ENCODE results near the gene SGSM1. TPM values are rescaled to one million over a fixed set of nuclear protein-coding genes. Genes with fewer than 3 reads are reported as not detected.
"Not testable (repeated sequence)": the region's sequence is repeated elsewhere in the genome, so short reads cannot be mapped to it uniquely, and the experiment has no call there.

The SGSM1 gene
- total and polyA plus RNA-seq, 2 donors (not counting 1 experiment from before 2014, with no cell fraction given), result not detected

DNA sequence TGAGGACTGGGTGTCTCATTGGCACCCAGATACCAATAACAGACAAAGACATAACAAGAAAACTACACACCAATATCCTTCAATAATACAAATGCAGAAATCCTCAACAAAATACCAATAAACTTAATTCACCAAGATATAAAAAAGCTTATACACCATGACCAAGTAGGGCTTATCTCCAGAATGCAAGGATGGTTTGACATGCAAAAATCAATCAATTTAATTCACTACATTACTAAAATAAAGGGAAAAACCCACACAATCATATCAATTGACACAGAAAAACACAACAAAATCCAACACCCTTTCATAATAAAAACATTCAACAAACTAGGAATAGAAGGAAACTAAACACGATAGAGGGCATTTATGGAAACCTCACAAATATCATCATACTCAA lies 99.9 kb downstream of the SGSM1 start:
- no peak overlapping the region for H3K4me2 ChIP-seq (ENCODE audit: extremely low read depth, insufficient read depth, low read length)
- TF ChIP-seq, protein P1, sequence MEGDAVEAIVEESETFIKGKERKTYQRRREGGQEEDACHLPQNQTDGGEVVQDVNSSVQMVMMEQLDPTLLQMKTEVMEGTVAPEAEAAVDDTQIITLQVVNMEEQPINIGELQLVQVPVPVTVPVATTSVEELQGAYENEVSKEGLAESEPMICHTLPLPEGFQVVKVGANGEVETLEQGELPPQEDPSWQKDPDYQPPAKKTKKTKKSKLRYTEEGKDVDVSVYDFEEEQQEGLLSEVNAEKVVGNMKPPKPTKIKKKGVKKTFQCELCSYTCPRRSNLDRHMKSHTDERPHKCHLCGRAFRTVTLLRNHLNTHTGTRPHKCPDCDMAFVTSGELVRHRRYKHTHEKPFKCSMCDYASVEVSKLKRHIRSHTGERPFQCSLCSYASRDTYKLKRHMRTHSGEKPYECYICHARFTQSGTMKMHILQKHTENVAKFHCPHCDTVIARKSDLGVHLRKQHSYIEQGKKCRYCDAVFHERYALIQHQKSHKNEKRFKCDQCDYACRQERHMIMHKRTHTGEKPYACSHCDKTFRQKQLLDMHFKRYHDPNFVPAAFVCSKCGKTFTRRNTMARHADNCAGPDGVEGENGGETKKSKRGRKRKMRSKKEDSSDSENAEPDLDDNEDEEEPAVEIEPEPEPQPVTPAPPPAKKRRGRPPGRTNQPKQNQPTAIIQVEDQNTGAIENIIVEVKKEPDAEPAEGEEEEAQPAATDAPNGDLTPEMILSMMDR (conservative IDR thresholded peaks at IDR 0.05 in 1 of 2, IDR thresholded peaks at IDR 0.05 in 1 of 2; ENCODE audit: low read depth in 1 of 2, low read length in 2 of 2), result no peak
- no peak overlapping the region for H3K27ac ChIP-seq (ENCODE audit: insufficient read depth, low read length)
- no peaks in the 10 kb centered on the region for H3K27me3 ChIP-seq (ENCODE audit: control insufficient read depth, insufficient read depth, low read length)
- H3K36me3 ChIP-seq (ENCODE audit: control insufficient read depth, insufficient read depth, low read length), result no peaks in the 10 kb centered on the region
- no peaks in the 10 kb centered on the region for H3K79me2 ChIP-seq (ENCODE audit: control insufficient read depth, insufficient read depth, low read length)
- H4K20me1 ChIP-seq (ENCODE audit: control insufficient read depth, extremely low read depth, insufficient read depth, low read length), result no peaks in the 10 kb centered on the region
- no peaks in the 10 kb centered on the region for H3K4me1 ChIP-seq (ENCODE audit: control insufficient read depth, extremely low read depth, insufficient read depth, low read length)
- no peak overlapping the region for H2AFZ ChIP-seq (ENCODE audit: low read length)
- H3K9me3 ChIP-seq (ENCODE audit: control insufficient read depth, insufficient read depth, low read depth, low read length), result no peaks in the 10 kb centered on the region
- no peak overlapping the region for H3K4me3 ChIP-seq (replicated peaks in 1 of 4; ENCODE audit: control extremely low read depth in 1 of 4, insufficient read depth in 1 of 4, low read depth in 3 of 4, low read length in 4 of 4)
- no peak for DNase-seq (ENCODE audit: low read depth in 2 of 2)
- H3K9ac ChIP-seq (ENCODE audit: insufficient read depth, low read length), result no peak overlapping the region

DNA sequence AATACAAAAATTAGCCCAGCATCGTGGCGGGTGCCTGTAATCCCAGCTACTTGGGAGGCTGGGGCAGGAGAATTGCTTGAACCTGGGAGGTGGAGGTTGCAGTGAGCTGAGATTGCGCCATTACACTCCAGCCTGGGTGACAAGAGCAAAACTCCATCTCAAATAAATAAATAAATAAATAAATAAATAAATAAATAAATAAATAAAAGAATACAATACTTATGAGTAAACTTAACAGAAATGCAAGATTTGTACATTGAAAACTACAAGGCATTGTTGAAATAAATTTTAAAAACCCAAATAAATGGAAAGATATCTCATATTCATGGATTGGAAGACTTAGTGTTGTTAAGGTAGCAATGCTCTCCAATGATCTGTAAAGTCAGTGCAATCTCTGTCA lies 101.1 kb downstream of the SGSM1 start:
- H3K4me1 ChIP-seq (ENCODE audit: control insufficient read depth, extremely low read depth, insufficient read depth, low read length); DNase-seq (ENCODE audit: low read depth in 2 of 2); H4K20me1 ChIP-seq (ENCODE audit: control insufficient read depth, extremely low read depth, insufficient read depth, low read length); H3K27me3 ChIP-seq (ENCODE audit: control insufficient read depth, insufficient read depth, low read length); H3K36me3 ChIP-seq (ENCODE audit: control insufficient read depth, insufficient read depth, low read length); H3K4me3 ChIP-seq (replicated peaks in 1 of 4; ENCODE audit: control extremely low read depth in 1 of 4, insufficient read depth in 1 of 4, low read depth in 3 of 4, low read length in 4 of 4); H3K4me2 ChIP-seq (ENCODE audit: extremely low read depth, insufficient read depth, low read length); H3K9me3 ChIP-seq (ENCODE audit: control insufficient read depth, insufficient read depth, low read depth, low read length); H3K79me2 ChIP-seq (ENCODE audit: control insufficient read depth, insufficient read depth, low read length); H3K9ac ChIP-seq (ENCODE audit: insufficient read depth, low read length); H2AFZ ChIP-seq (ENCODE audit: low read length); H3K27ac ChIP-seq (ENCODE audit: insufficient read depth, low read length): not testable (repeated sequence)

DNA sequence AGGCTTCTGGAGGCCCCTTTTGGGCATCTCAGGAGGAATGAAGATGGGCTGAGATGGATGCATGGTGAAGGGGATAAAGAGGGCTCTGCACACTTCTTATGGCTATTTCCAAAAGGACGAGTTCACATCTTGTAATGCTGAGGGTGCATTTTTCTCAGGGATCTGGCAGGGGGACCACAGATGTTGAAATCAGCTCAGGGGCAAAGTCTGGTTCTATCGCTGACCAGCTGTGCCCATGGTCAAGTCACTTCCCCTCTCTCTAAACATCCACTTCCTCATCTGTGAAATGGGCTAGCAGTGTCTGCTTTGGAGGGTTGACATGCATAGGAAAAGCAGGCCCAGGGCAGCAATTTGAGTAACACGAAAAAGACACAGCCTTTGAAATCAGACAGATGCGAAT lies 114.0 kb downstream of the SGSM1 start:
- H3K9ac ChIP-seq (ENCODE audit: insufficient read depth, low read length), result no peak overlapping the region
- H4K20me1 ChIP-seq (ENCODE audit: control insufficient read depth, extremely low read depth, insufficient read depth, low read length), result no peaks in the 10 kb centered on the region
- no peaks in the 10 kb centered on the region for H3K36me3 ChIP-seq (ENCODE audit: control insufficient read depth, insufficient read depth, low read length)
- TF ChIP-seq, protein P1 (conservative IDR thresholded peaks at IDR 0.05 in 1 of 2, IDR thresholded peaks at IDR 0.05 in 1 of 2; ENCODE audit: low read depth in 1 of 2, low read length in 2 of 2), result no peak
- no peak for TF ChIP-seq EZH2 (IDR thresholded peaks at IDR 0.05; ENCODE audit: low read length, missing control alignments)
- no peak overlapping the region for H2AFZ ChIP-seq (ENCODE audit: low read length)
- H3K4me2 ChIP-seq (ENCODE audit: extremely low read depth, insufficient read depth, low read length), result no peak overlapping the region
- no peak for DNase-seq (ENCODE audit: low read depth in 2 of 2)
- H3K4me3 ChIP-seq (replicated peaks in 1 of 4; ENCODE audit: control extremely low read depth in 1 of 4, insufficient read depth in 1 of 4, low read depth in 3 of 4, low read length in 4 of 4), result no peak overlapping the region
- no peaks in the 10 kb centered on the region for H3K9me3 ChIP-seq (ENCODE audit: control insufficient read depth, insufficient read depth, low read depth, low read length)
- peaks cover 3% of the 10 kb centered on the region for H3K27me3 ChIP-seq (ENCODE audit: control insufficient read depth, insufficient read depth, low read length)
- H3K4me1 ChIP-seq (ENCODE audit: control insufficient read depth, extremely low read depth, insufficient read depth, low read length), result no peaks in the 10 kb centered on the region
- H3K27ac ChIP-seq (ENCODE audit: insufficient read depth, low read length), result no peak overlapping the region
- no peaks in the 10 kb centered on the region for H3K79me2 ChIP-seq (ENCODE audit: control insufficient read depth, insufficient read depth, low read length)

Measured in fibroblast of lung (primary cell).